ENCODE data around the gene SNAPC4.

The SNAPC4 gene

GRCh38 chr9:136372561-136373299, 27.2 kb downstream of the SNAPC4 start:
- no peak for DNase-seq (ENCODE audit: low read depth in 2 of 2)

DNA sequence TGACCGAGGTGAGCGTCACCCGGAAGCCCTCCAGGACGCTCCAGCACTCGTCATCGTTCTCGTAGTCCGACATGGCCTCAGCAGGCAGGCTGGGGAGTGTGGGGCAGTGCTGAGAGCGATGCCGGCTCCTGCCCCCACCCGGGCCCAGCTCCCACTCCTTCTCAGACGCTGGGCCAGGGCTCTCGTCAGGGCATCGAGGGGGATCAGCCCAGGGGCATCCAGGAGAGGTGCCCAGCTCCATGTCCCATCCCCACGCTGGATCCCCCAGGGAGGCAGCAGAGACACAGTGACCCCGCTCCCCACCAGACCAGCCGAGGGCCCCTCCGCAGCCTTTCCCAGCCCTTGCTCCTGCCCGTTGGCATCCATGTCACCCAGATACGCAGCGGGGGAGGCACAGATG, 28.0 kb downstream of the SNAPC4 start:
- no peak for DNase-seq (ENCODE audit: low read depth in 2 of 2)

DNA sequence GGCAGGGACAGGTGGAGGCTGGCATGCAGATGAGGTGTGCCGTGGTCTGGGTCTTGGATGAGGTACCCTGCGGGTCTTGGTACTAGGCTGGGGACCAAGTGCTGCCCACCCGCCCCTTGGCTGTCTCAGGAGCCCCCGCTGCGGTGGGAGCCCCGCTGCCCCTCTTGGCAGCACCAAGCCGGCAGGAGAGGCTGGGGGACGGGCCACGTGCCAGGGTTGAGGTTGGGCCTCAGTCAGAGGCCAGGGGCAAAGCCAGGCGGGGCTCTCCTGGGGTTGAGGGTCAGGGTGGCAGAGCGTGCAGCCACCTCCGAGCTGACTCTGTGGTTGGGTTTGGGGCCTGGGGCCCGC, 28.5 kb downstream of the SNAPC4 start:
- DNase-seq (ENCODE audit: low read depth in 2 of 2), result no peak

GRCh38 chr9:136370687-136371532, 29.1 kb downstream of the SNAPC4 start:
- no peak for DNase-seq (ENCODE audit: low read depth in 2 of 2)

- DNase-seq (ENCODE audit: low read depth in 2 of 2), result no peak
Measured at GRCh38 chr9:136370037-136370436, 29.9 kb downstream of the SNAPC4 start.

GRCh38 chr9:136368190-136368589, 31.8 kb downstream of the SNAPC4 start:
- DNase-seq (ENCODE audit: low read depth in 2 of 2), result no peak

DNA sequence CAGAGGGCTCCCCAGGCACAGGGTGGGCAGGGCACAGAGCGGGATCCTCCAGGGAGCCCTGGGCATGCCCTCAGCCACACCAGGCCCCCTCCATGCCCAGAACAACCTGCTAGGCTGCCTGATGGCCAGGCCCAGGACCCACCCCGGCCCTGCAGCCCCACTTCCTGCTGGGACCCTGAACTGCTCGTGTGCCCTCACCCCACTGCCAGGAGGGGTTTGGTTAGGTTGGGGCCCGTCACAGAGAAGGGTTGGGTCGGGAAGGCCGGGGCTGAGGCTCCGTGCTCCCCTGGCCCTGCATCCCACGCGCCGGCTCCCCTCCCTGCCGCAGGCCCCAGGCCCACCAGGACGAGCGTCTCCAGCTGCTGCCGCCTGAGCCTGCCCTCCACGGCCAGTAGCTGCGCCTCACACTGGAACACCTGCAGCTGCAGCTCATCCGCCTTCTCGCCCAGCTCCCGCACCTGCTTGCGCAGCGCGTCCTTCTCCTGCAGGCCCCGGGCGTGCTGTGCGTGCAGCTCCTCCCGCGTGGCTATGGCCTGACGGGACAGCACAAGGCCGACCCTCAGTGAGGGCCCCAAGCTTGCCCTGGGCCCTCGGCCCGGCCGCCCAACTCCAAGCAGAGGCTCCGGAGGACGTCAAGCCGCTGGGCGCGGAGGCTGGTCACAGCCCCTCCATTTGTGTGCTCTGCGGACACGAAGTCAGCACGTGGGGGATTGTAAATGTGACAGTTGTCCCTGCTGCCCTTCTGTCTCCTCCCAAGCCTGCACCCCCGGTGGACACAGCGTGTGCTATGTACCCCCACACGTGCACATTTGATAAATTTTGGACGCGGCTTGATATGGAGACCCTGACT, 32.4 kb downstream of the SNAPC4 start:
- no peak for DNase-seq (ENCODE audit: low read depth in 2 of 2)

DNA sequence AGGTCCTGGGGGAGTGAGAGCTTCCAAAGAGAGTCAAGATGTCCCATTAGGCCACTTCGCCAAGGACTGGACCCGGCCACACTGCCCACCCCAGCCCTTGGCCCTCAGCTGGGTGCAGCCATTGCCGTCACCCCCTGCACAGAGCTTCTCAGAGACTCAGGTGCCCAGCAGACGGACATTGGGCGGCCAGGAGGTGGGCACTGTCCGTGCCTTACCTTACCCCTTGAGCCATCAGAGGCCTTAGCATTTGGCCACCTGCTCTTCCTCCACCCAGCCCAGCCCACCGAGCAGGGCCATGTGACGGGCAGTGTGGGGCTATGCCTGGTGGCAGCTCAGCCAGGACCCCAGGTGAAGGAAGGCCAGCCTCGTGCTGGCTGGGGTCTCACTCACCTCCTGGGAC, 33.1 kb downstream of the SNAPC4 start:
- DNase-seq (ENCODE audit: low read depth in 2 of 2), result no peak

GRCh38 chr9:136365775-136366222, 34.2 kb downstream of the SNAPC4 start:
- no peak for DNase-seq (ENCODE audit: low read depth in 2 of 2)

- DNase-seq (ENCODE audit: low read depth in 2 of 2), result no peak
Measured at GRCh38 chr9:136364942-136365774, 34.8 kb downstream of the SNAPC4 start.

- no peak for DNase-seq (ENCODE audit: low read depth in 2 of 2)
Measured at GRCh38 chr9:136363949-136364748, 35.8 kb downstream of the SNAPC4 start.

GRCh38 chr9:136363106-136363948, 36.6 kb downstream of the SNAPC4 start, which contains the start of gene DNLZ:
TSS of gene DNLZ (minus strand) at chr9:136363744. CDS start at chr9:136363714, 30 bp downstream.
- DNase-seq (ENCODE audit: low read depth in 2 of 2), result peak; percentile 87 to 90

- no peak for DNase-seq (ENCODE audit: low read depth in 2 of 2)
Measured at GRCh38 chr9:136362450-136362784, 37.6 kb downstream of the SNAPC4 start.

DNA sequence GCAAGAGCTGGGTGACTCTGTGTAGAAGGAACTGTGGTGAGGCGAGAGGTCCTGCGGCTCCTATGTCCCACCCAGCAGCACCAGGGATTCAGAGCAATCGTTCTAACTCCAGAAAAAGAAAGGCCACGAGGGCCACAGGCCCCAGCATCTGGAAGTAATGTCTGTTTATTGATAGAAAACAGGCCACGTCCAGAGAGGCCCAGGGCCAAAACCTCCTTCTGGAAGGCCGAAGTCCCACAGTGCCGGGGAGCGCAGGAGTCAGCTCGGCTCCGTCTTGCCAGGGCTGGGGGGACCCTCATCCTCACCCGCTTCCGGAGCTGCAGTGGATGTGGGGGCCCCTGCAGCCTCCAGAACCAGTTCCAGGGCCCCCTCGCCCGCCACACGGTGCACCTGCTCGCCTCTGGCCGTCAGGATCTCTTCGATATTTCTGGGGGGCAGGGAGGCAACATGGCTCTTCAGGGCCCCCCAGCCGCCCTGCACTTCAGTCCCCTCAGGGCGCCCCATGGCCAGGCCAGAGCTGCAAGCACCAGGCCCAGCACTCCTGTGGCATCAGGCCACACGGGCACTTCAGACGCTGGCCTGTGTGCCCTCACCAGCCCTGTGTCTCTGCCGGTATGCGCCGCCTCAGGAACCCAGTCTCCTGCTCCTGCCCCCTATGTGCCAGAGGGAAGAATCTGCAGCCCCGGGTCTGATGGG, 38.1 kb downstream of the SNAPC4 start:
- DNase-seq (ENCODE audit: low read depth in 2 of 2), result no peak

- DNase-seq (ENCODE audit: low read depth in 2 of 2), result no peak
Measured at GRCh38 chr9:136361047-136361753, 38.8 kb downstream of the SNAPC4 start.

GRCh38 chr9:136359774-136360718, 39.9 kb downstream of the SNAPC4 start:
- DNase-seq (ENCODE audit: low read depth in 2 of 2), result no peak

- DNase-seq (ENCODE audit: low read depth in 2 of 2), result no peak
Measured at GRCh38 chr9:136358888-136359287, 41.1 kb downstream of the SNAPC4 start.
